22Rv1 (cell line): ENCODE results near the gene DNMT3A.

Source experiments
- CTCF ChIP-seq: fragments of 450-650 bp; IDR thresholded peaks from 2 replicates; pipeline ENCODE4 v1.5.1; 2017; ENCODE audit warnings: mild to moderate bottlenecking
- ZFX ChIP-seq: fragments of 450-650 bp; IDR thresholded peaks from 2 replicates; pipeline ENCODE4 v1.6.1; 2017; ENCODE audit warnings: antibody characterized with exemption, borderline replicate concordance

DNA sequence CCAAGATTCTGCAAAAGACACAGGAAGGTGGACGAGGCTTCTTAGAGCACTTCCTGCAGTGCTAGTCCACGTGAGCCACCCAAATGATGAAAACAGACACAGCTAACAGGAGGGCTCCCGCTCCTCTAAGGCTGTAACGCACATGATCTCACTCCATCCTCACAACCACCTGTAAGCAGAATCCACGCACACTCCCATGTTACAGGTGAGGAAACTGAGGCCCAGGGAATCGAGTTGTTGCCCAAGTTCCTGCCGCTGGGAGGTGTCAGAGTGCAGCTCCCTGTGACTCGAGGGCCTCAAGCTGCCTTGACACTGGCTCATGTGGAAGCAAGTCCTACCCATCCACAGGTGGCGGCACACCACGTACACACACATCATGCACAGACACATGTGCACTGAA lies 4.4 kb downstream of the DNMT3A start:
- TF ChIP-seq CTCF (no peak), ZFX (no peak)
